22Rv1 (cell line): ENCODE data around the gene WRAP73.

Experiments used
- ZFX ChIP-seq: fragments of 450-650 bp; IDR thresholded peaks from 2 replicates; pipeline ENCODE4 v1.6.1; 2017; ENCODE audit warnings: antibody characterized with exemption, borderline replicate concordance
- TF ChIP-seq, protein P1 (sequence below): fragments of 450-650 bp; IDR thresholded peaks from 2 replicates; pipeline ENCODE4 v1.5.1; 2017; ENCODE audit warnings: mild to moderate bottlenecking

DNA sequence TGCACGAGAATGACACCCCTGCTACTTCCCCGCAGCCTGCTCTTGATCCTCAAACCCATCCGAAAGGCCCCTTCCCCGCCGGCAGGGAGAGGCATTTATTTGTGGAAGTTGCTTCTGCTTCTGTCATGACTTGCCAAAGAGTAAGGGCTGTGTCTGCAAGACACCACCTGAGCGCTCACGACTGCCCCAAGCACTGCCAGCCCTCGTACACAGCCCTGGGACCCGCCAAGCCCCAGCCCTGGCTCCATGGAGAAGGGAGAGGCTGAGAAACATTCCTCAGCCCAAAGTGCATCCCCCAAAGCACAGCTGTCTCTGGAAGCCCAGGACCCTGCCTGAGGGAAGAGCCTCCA is 31.4 kb downstream of the WRAP73 start:
- TF ChIP-seq, protein P1, sequence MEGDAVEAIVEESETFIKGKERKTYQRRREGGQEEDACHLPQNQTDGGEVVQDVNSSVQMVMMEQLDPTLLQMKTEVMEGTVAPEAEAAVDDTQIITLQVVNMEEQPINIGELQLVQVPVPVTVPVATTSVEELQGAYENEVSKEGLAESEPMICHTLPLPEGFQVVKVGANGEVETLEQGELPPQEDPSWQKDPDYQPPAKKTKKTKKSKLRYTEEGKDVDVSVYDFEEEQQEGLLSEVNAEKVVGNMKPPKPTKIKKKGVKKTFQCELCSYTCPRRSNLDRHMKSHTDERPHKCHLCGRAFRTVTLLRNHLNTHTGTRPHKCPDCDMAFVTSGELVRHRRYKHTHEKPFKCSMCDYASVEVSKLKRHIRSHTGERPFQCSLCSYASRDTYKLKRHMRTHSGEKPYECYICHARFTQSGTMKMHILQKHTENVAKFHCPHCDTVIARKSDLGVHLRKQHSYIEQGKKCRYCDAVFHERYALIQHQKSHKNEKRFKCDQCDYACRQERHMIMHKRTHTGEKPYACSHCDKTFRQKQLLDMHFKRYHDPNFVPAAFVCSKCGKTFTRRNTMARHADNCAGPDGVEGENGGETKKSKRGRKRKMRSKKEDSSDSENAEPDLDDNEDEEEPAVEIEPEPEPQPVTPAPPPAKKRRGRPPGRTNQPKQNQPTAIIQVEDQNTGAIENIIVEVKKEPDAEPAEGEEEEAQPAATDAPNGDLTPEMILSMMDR: no peak
- TF ChIP-seq ZFX: no peak
